GM23338 (cell line): ENCODE results near the gene DPYD. TPM values are rescaled to one million over a fixed set of nuclear protein-coding genes. Genes with fewer than 3 reads are reported as not detected.

Source experiments
- ATAC-seq: fragments of 200-7000 bp; cut with Tn5 transposase; 3 replicates; pipeline ENCODE4 v1.9.1; 2020
- DNase-seq: peaks from one replicate; pipeline ENCODE4 v3.0.0-alpha.2; 2015; ENCODE audit warnings: low spot score
- H2AFZ ChIP-seq: fragments of 200-600 bp; sonication (generic); 2 replicates; pipeline ENCODE4 v1.8.0; 2016; ENCODE audit warnings: antibody characterized with exemption, mild to moderate bottlenecking, moderate library complexity
- H3F3A ChIP-seq: fragments of 200-600 bp; sonication (generic); replicated peaks from 2 replicates; pipeline ENCODE4 v1.8.0; 2017; ENCODE audit warnings: antibody characterized with exemption, mixed run types, low read depth
- H3K27ac ChIP-seq: fragments of 200-600 bp; sonication (generic); 2 replicates; pipeline ENCODE4 v1.6.1; 2016; ENCODE audit warnings: low read depth
- H3K27me3 ChIP-seq: fragments of 200-600 bp; sonication (generic); 2 replicates; pipeline ENCODE4 v1.8.0; 2016; ENCODE audit warnings: mild to moderate bottlenecking, mixed run types, moderate library complexity; ENCODE audit not compliant: insufficient read depth
- H3K36me3 ChIP-seq: fragments of 200-600 bp; sonication (generic); 2 replicates; pipeline ENCODE4 v1.8.0; 2016; ENCODE audit warnings: mild to moderate bottlenecking; ENCODE audit not compliant: insufficient read depth
- H3K4me1 ChIP-seq: fragments of 200-600 bp; sonication (generic); 2 replicates; pipeline ENCODE4 v1.8.0; 2016; ENCODE audit warnings: mild to moderate bottlenecking, moderate library complexity; ENCODE audit not compliant: insufficient read depth
- H3K4me2 ChIP-seq: fragments of 200-600 bp; sonication (generic); 2 replicates; pipeline ENCODE4 v1.7.1; 2017; ENCODE audit warnings: mixed run types
- H3K4me3 ChIP-seq: fragments of 200-600 bp; sonication (generic); 2 replicates; pipeline ENCODE4 v1.6.1; 2016; ENCODE audit warnings: mixed run types
- H3K79me2 ChIP-seq: fragments of 200-600 bp; sonication (generic); replicated peaks from 2 replicates; pipeline ENCODE4 v1.8.0; 2017; ENCODE audit warnings: mild to moderate bottlenecking; ENCODE audit not compliant: insufficient read depth
- H3K9me2 ChIP-seq: fragments of 200-600 bp; sonication (generic); 2 replicates; pipeline ENCODE4 v1.8.0; 2017; ENCODE audit not compliant: insufficient read depth
- H4K20me1 ChIP-seq: fragments of 200-600 bp; sonication (generic); replicated peaks from 2 replicates; pipeline ENCODE4 v1.8.0; 2017; ENCODE audit warnings: mild to moderate bottlenecking; ENCODE audit not compliant: insufficient read depth
- H3K27ac Mint-ChIP-seq: 2 replicates; pipeline ENCODE4 v1.8.0; 2020; ENCODE audit warnings: inconsistent platforms, mild to moderate bottlenecking, moderate library complexity, mixed read lengths
- H3K27me3 Mint-ChIP-seq: 3 replicates; pipeline ENCODE4 v1.8.0; 2022; ENCODE audit warnings: low read depth, mild to moderate bottlenecking, moderate library complexity, mixed read lengths, inconsistent platforms; ENCODE audit not compliant: insufficient read depth, poor library complexity
- H3K36me3 Mint-ChIP-seq: 3 replicates; pipeline ENCODE4 v1.8.0; 2021; ENCODE audit warnings: low read depth, mild to moderate bottlenecking, inconsistent platforms, moderate library complexity, mixed read lengths
- H3K4me1 Mint-ChIP-seq: 3 replicates; pipeline ENCODE4 v1.8.0; 2020; ENCODE audit warnings: mild to moderate bottlenecking, inconsistent platforms, mixed read lengths
- H3K4me3 Mint-ChIP-seq: 3 replicates; pipeline ENCODE4 v1.8.0; 2021; ENCODE audit warnings: moderate library complexity, mild to moderate bottlenecking, inconsistent platforms, mixed read lengths
- H3K9me3 Mint-ChIP-seq: 3 replicates; pipeline ENCODE4 v1.8.0; 2020; ENCODE audit warnings: moderate library complexity, mild to moderate bottlenecking, inconsistent platforms, mixed read lengths
- CREB1 ChIP-seq: fragments of 250-450 bp; sonication (Bioruptor Pico); IDR thresholded peaks from 2 replicates; pipeline ENCODE4 v1.5.0; 2020; ENCODE audit warnings: low read depth, mild to moderate bottlenecking, moderate library complexity
- EZH2 ChIP-seq: fragments of 200-600 bp; sonication (generic); IDR thresholded peaks from one replicate; pipeline ENCODE4 v1.8.0; 2017; ENCODE audit warnings: antibody characterized with exemption, mild to moderate bottlenecking, low read depth; ENCODE audit not compliant: unreplicated experiment
- EZH2phosphoT487 ChIP-seq: fragments of 200-600 bp; sonication (generic); IDR thresholded peaks from one replicate; pipeline ENCODE4 v1.8.1; 2018; ENCODE audit warnings: antibody characterized with exemption; ENCODE audit not compliant: unreplicated experiment
- JUNB ChIP-seq: IDR thresholded peaks from one replicate; pipeline ENCODE4 v1.6.1; 2016; ENCODE audit warnings: antibody characterized with exemption; ENCODE audit not compliant: unreplicated experiment
- NANOG ChIP-seq: IDR thresholded peaks from 2 replicates; pipeline ENCODE4 v1.6.1; 2016; ENCODE audit warnings: antibody characterized with exemption, borderline replicate concordance
- POLR2AphosphoS5 ChIP-seq: IDR thresholded peaks from 2 replicates; pipeline ENCODE4 v1.6.1; 2016; ENCODE audit warnings: antibody characterized with exemption, low read depth
- STAT1 ChIP-seq: IDR thresholded peaks from one replicate; pipeline ENCODE4 v1.6.1; 2016; ENCODE audit warnings: antibody characterized with exemption; ENCODE audit not compliant: unreplicated experiment
- ZNF114 ChIP-seq: fragments of 250-450 bp; sonication (Bioruptor Pico); IDR thresholded peaks from 2 replicates; pipeline ENCODE4 v1.5.0; 2020; ENCODE audit warnings: mild to moderate bottlenecking, moderate library complexity
- ZNF331 ChIP-seq: fragments of 250-450 bp; sonication (Bioruptor Pico); IDR thresholded peaks from 2 replicates; pipeline ENCODE4 v1.5.0; 2020; ENCODE audit warnings: low read depth, mild to moderate bottlenecking, moderate library complexity
- polyA plus RNA-seq: library from polyadenylated mRNA; unstranded; fragments of >200 nt; fragmentation: Nextera tagmentation; extraction: Ambion mirVana; gene quantifications from 2 replicates; pipeline ENCODE4 v1.2.1, GENCODE V29; 2016
- total RNA-seq: library from RNA; depleted of rRNA; stranded (reverse); fragments of >200 nt; shearing (Covaris generic); gene quantifications from 2 replicates; pipeline ENCODE4 v1.2.3, GENCODE V29; 2014
- TF ChIP-seq, protein P1 (sequence below): IDR thresholded peaks from 2 replicates; pipeline ENCODE4 v1.6.1; 2016; ENCODE audit warnings: antibody characterized with exemption
- TF ChIP-seq, protein P2 (sequence below), 2 experiments: fragments of 200-600 bp in 1 of 2; sonication (generic) in 1 of 2; conservative IDR thresholded peaks; 2 replicates each; pipeline versions ENCODE4 v1.5.1 to v1.6.1; 2016 to 2017; ENCODE audit warnings: antibody characterized with exemption in 2 of 2, low read depth in 2 of 2, mild to moderate bottlenecking in 2 of 2, moderate library complexity in 1 of 2
- TF ChIP-seq, protein P3 (sequence below): IDR thresholded peaks from one replicate; pipeline ENCODE4 v1.6.1; 2018; ENCODE audit warnings: antibody characterized with exemption; ENCODE audit not compliant: unreplicated experiment

The DPYD gene
- total and polyA plus RNA-seq, 2 experiments from 2014 or later = 0.50 to 1.6 TPM

DNA sequence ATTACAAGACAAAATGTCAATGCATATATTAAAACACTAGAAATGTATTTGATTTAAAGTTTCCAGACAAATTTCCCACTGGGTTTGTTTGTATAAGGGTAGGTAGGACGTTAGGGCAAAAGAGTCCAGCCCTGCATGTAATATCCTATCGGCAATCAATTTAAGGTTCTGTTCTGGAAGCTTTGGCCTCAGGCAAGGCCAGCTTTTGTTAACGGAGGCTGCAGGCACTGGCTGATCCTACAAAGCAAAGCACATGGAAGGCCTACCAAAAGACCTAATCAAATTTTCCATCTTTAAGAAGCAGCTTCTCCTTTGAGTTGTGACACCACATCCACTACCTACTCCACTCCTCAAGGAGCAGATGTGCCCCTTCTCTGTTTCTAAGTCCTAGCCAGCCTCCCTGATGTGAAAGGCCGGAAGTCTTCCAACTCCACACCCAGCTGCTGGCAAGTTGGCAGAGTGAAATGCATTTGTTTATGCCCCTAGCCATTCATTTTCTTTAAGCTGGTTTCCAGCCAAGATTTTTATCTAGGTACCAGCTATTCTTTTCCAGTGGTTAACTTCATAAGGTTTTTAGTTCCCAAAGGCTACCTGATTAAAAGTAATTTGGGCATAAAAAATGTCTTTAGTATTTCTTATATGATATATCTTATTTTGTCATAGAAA, 746.7 kb downstream of the DPYD start (continued):
- TF ChIP-seq, protein P1, sequence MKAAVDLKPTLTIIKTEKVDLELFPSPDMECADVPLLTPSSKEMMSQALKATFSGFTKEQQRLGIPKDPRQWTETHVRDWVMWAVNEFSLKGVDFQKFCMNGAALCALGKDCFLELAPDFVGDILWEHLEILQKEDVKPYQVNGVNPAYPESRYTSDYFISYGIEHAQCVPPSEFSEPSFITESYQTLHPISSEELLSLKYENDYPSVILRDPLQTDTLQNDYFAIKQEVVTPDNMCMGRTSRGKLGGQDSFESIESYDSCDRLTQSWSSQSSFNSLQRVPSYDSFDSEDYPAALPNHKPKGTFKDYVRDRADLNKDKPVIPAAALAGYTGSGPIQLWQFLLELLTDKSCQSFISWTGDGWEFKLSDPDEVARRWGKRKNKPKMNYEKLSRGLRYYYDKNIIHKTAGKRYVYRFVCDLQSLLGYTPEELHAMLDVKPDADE = no peak
- TF ChIP-seq JUNB (no peak), ZNF331 (CRISPR knock-in tag) (no peak), EZH2phosphoT487 (no peak), ZNF114 (no peak)

DNA sequence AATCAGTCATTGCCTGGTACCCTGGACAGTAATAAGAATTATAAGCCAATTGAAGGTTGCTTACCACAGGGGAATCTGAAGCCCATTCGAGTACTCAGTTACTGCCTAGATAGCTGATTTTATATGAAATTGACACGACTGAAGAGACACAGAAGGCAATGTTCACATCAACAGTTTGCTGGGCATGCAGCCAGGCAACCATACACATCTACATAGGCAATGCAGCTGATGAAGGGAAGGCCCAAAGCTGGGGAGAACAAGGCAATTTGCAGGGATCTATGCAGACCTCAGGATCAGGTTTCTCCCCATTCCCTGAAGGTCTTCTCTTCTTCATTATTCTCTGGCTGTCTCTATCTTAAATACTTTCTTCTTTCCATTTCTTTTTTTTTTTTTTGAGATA, 750.5 kb downstream of the DPYD start:
- Histone ChIP-seq H4K20me1 (no peaks in the 10 kb centered on the region), H3K4me1 (peaks cover 4% of the 10 kb centered on the region; the same call in 1 of the 2 replicates), H3K36me3 (no peaks in the 10 kb centered on the region), H3K27ac (no peak overlapping the region), H3F3A (no peaks in the 10 kb centered on the region), H3K27me3 (no peaks in the 10 kb centered on the region), H2AFZ (no peak overlapping the region), H3K9me2 (no peaks in the 10 kb centered on the region), H3K4me2 (no peak overlapping the region), H3K4me3 (no peak overlapping the region), H3K79me2 (no peaks in the 10 kb centered on the region)
- Mint-ChIP-seq H3K36me3 (no peaks in the 10 kb centered on the region), H3K4me1 (peaks cover 4% of the 10 kb centered on the region; the same call in 2 of the 3 replicates), H3K9me3 (no peaks in the 10 kb centered on the region), H3K4me3 (no peak overlapping the region), H3K27ac (no peak overlapping the region), H3K27me3 (peaks cover under 1% of the 10 kb centered on the region)
- DNase-seq (no peak), ATAC-seq (no peak)
- TF ChIP-seq STAT1 = no peak
- TF ChIP-seq NANOG = no peak
- TF ChIP-seq EZH2phosphoT487 = no peak
- TF ChIP-seq ZNF331 (CRISPR knock-in tag) = no peak
- no peak for TF ChIP-seq ZNF114
- TF ChIP-seq, protein P2, sequence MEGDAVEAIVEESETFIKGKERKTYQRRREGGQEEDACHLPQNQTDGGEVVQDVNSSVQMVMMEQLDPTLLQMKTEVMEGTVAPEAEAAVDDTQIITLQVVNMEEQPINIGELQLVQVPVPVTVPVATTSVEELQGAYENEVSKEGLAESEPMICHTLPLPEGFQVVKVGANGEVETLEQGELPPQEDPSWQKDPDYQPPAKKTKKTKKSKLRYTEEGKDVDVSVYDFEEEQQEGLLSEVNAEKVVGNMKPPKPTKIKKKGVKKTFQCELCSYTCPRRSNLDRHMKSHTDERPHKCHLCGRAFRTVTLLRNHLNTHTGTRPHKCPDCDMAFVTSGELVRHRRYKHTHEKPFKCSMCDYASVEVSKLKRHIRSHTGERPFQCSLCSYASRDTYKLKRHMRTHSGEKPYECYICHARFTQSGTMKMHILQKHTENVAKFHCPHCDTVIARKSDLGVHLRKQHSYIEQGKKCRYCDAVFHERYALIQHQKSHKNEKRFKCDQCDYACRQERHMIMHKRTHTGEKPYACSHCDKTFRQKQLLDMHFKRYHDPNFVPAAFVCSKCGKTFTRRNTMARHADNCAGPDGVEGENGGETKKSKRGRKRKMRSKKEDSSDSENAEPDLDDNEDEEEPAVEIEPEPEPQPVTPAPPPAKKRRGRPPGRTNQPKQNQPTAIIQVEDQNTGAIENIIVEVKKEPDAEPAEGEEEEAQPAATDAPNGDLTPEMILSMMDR (conservative IDR thresholded peaks at IDR 0.05; ENCODE audit: low read depth in 2 of 2) = no peak
- no peak for TF ChIP-seq EZH2
- TF ChIP-seq CREB1 = no peak
- TF ChIP-seq, protein P1 = no peak
- TF ChIP-seq, protein P3, sequence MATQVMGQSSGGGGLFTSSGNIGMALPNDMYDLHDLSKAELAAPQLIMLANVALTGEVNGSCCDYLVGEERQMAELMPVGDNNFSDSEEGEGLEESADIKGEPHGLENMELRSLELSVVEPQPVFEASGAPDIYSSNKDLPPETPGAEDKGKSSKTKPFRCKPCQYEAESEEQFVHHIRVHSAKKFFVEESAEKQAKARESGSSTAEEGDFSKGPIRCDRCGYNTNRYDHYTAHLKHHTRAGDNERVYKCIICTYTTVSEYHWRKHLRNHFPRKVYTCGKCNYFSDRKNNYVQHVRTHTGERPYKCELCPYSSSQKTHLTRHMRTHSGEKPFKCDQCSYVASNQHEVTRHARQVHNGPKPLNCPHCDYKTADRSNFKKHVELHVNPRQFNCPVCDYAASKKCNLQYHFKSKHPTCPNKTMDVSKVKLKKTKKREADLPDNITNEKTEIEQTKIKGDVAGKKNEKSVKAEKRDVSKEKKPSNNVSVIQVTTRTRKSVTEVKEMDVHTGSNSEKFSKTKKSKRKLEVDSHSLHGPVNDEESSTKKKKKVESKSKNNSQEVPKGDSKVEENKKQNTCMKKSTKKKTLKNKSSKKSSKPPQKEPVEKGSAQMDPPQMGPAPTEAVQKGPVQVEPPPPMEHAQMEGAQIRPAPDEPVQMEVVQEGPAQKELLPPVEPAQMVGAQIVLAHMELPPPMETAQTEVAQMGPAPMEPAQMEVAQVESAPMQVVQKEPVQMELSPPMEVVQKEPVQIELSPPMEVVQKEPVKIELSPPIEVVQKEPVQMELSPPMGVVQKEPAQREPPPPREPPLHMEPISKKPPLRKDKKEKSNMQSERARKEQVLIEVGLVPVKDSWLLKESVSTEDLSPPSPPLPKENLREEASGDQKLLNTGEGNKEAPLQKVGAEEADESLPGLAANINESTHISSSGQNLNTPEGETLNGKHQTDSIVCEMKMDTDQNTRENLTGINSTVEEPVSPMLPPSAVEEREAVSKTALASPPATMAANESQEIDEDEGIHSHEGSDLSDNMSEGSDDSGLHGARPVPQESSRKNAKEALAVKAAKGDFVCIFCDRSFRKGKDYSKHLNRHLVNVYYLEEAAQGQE = no peak
- TF ChIP-seq POLR2AphosphoS5 = no peak
